DOHH2 (cell line): ENCODE data around the gene TM2D3.
"Not testable (repeated sequence)": the region's sequence is repeated elsewhere in the genome, so short reads cannot be mapped to it uniquely, and the experiment has no call there.

Experiments
- H3F3A ChIP-seq: fragments of 200-600 bp; sonication (generic), shearing (Covaris generic); 2 replicates; pipeline ENCODE4 v1.6.0; 2016; ENCODE audit warnings: antibody characterized with exemption, mild to moderate bottlenecking; ENCODE audit not compliant: control insufficient read depth, insufficient read depth
- H3K27ac ChIP-seq: fragments of 200-600 bp; sonication (generic); 2 replicates; pipeline ENCODE4 v1.5.1; 2014; ENCODE audit warnings: low read depth, mild to moderate bottlenecking, low read length, moderate library complexity
- H3K27me3 ChIP-seq: fragments of 200-600 bp; sonication (generic); 2 replicates; pipeline ENCODE4 v1.6.1; 2014; ENCODE audit warnings: mild to moderate bottlenecking, low read length, mixed read lengths; ENCODE audit not compliant: control insufficient read depth
- H3K36me3 ChIP-seq: fragments of 200-600 bp; sonication (generic); 2 replicates; pipeline ENCODE4 v1.6.1; 2014; ENCODE audit warnings: mild to moderate bottlenecking, low read length, moderate library complexity, mixed read lengths; ENCODE audit not compliant: control insufficient read depth
- H3K4me1 ChIP-seq: fragments of 200-600 bp; sonication (generic); 2 replicates; pipeline ENCODE4 v1.6.1; 2014; ENCODE audit warnings: mild to moderate bottlenecking, low read length, mixed read lengths; ENCODE audit not compliant: control insufficient read depth
- H3K4me2 ChIP-seq: fragments of 200-600 bp; sonication (generic); 2 replicates; pipeline ENCODE4 v1.6.0; 2014; ENCODE audit warnings: mild to moderate bottlenecking, low read length, moderate library complexity
- H3K4me3 ChIP-seq: fragments of 200-600 bp; sonication (generic); 2 replicates; pipeline ENCODE4 v1.5.1; 2014; ENCODE audit warnings: mild to moderate bottlenecking, low read length, mixed read lengths
- H3K79me2 ChIP-seq: fragments of 200-600 bp; sonication (generic); 2 replicates; pipeline ENCODE4 v1.6.1; 2014; ENCODE audit warnings: mild to moderate bottlenecking, low read length, mixed read lengths; ENCODE audit not compliant: control insufficient read depth
- H3K9me2 ChIP-seq: fragments of 200-600 bp; sonication (generic); replicated peaks from 2 replicates; pipeline ENCODE4 v1.6.1; 2014; ENCODE audit warnings: mild to moderate bottlenecking, low read length, mixed read lengths; ENCODE audit not compliant: control insufficient read depth
- H3K9me3 ChIP-seq: fragments of 200-600 bp; sonication (generic); 2 replicates; pipeline ENCODE4 v1.6.1; 2014; ENCODE audit warnings: antibody characterized with exemption, low read length, mixed read lengths; ENCODE audit not compliant: control insufficient read depth, insufficient read depth
- H4K20me1 ChIP-seq: fragments of 200-600 bp; sonication (generic); 2 replicates; pipeline ENCODE4 v1.6.0; 2014; ENCODE audit warnings: low read depth, mild to moderate bottlenecking, antibody characterized with exemption, low read length, moderate library complexity; ENCODE audit not compliant: control insufficient read depth, insufficient read depth
- EZH2phosphoT487 ChIP-seq: fragments of 200-600 bp; sonication (generic); IDR thresholded peaks from 2 replicates; pipeline ENCODE4 v1.6.1; 2017; ENCODE audit warnings: borderline replicate concordance, mild to moderate bottlenecking, antibody characterized with exemption, low read length, moderate library complexity, mixed read lengths
- TF ChIP-seq, protein P1 (sequence below): fragments of 200-600 bp; sonication (generic); IDR thresholded peaks from one replicate; pipeline ENCODE4 v1.5.1; 2014; ENCODE audit warnings: antibody characterized with exemption, mild to moderate bottlenecking, low read depth, low read length; ENCODE audit not compliant: poor library complexity, severe bottlenecking

Gene TM2D3

DNA sequence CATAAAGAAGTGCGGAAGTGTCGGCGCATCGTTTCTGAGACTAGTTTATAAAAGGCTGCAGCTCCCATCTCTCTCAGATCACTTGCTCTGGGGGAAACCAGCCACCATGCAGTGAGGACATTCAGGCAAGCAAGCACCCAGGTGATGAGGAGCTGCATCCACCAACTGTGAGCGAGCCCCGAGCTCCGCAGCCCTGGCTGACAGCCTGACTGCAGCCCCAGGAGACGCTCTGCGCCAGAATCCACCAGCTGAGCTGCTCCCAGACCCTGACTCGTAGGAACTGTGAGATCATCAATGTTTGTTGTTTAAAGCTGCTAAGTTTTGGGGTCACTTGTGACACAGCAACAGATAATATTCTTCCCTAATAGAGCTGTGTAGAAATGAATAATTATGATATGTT is 5.0 kb upstream of the TM2D3 start:
- H3K27ac ChIP-seq, result no peak overlapping the region
- TF ChIP-seq EZH2phosphoT487, result no peak
- TF ChIP-seq, protein P1, sequence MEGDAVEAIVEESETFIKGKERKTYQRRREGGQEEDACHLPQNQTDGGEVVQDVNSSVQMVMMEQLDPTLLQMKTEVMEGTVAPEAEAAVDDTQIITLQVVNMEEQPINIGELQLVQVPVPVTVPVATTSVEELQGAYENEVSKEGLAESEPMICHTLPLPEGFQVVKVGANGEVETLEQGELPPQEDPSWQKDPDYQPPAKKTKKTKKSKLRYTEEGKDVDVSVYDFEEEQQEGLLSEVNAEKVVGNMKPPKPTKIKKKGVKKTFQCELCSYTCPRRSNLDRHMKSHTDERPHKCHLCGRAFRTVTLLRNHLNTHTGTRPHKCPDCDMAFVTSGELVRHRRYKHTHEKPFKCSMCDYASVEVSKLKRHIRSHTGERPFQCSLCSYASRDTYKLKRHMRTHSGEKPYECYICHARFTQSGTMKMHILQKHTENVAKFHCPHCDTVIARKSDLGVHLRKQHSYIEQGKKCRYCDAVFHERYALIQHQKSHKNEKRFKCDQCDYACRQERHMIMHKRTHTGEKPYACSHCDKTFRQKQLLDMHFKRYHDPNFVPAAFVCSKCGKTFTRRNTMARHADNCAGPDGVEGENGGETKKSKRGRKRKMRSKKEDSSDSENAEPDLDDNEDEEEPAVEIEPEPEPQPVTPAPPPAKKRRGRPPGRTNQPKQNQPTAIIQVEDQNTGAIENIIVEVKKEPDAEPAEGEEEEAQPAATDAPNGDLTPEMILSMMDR, result no peak
- H3K36me3 ChIP-seq, result no peaks in the 10 kb centered on the region
- H3K79me2 ChIP-seq, result peaks cover 10% of the 10 kb centered on the region
- no peaks in the 10 kb centered on the region for H3K27me3 ChIP-seq
- H3K4me1 ChIP-seq, result peaks cover 17% of the 10 kb centered on the region
- peaks cover 18% of the 10 kb centered on the region for H3F3A ChIP-seq
- H3K4me2 ChIP-seq, result no peak overlapping the region
- no peaks in the 10 kb centered on the region for H3K9me2 ChIP-seq
- no peak overlapping the region for H3K4me3 ChIP-seq
- H3K9me3 ChIP-seq, result no peaks in the 10 kb centered on the region
- H4K20me1 ChIP-seq, result no peaks in the 10 kb centered on the region

DNA sequence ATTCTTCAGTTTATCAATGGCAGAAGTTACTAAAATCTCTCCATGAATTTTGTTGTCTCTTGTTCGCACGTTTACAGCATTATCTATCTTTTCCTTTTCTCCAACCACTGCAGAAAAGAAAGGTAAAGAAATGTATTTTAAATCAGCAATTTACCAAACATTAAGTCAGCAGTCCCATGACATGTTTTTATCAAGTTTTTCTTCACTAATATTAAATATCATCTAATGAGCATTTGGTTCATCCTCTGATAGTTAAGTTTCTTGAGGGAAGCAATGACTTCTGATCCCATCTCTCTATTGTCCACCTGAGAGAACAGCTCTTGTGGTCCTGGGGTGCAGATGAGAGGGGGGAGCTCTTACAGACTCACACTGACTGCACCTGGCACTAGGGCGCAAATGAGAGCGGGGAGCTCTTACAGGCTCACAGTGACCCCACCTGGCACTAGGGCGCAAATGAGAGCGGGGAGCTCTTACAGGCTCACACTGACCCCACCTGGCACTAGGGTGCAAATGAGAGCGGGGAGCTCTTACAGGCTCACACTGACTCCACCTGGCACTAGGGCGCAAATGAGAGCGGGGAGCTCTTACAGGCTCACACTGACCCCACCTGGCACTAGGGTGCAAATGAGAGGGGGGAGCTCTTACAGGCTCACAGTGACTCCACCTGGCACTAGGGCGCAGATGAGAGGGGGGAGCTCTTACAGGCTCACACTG is 2.6 kb upstream of the TM2D3 start:
- H3K27ac ChIP-seq, H3K4me3 ChIP-seq, H3K27me3 ChIP-seq, H3K4me2 ChIP-seq, H3K9me3 ChIP-seq, H3K9me2 ChIP-seq: not testable (repeated sequence)
- H3K36me3 ChIP-seq, result peaks cover 20% of the 10 kb centered on the region
- TF ChIP-seq, protein P1, result peak; percentile 70
- peaks cover 32% of the 10 kb centered on the region for H3K4me1 ChIP-seq
- peaks cover 34% of the 10 kb centered on the region for H3K79me2 ChIP-seq
- peaks cover 18% of the 10 kb centered on the region for H3F3A ChIP-seq
- H4K20me1 ChIP-seq, result peaks cover 12% of the 10 kb centered on the region; the same call in 1 of the 2 replicates

DNA sequence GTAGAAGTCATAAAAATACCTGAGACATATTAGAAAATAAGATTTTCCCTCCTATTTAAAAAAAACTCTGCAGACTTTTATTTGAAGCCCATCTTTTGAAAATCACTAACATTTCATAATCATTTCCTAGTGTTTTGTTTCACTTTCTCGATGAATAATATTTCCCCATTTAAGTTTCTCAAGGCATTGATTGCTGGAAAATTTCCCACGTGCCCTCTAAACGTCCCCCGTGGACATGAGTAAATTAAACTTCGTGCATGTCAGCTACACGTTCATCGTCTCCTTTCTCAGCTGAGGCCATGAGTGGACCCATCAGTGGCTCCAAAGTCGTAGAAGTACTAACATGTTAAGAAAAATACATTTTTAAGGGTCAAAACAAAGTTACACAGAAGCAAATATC is 2.0 kb upstream of the TM2D3 start:
- Histone ChIP-seq H3K27ac (no peak overlapping the region), H3K79me2 (peaks cover 40% of the 10 kb centered on the region), H4K20me1 (peaks cover 12% of the 10 kb centered on the region; the same call in 1 of the 2 replicates), H3K4me3 (no peak overlapping the region), H3K9me2 (no peaks in the 10 kb centered on the region), H3K27me3 (no peaks in the 10 kb centered on the region), H3K4me1 (peaks cover 38% of the 10 kb centered on the region), H3K4me2 (no peak overlapping the region), H3K9me3 (no peaks in the 10 kb centered on the region), H3K36me3 (peaks cover 26% of the 10 kb centered on the region), H3F3A (peaks cover 18% of the 10 kb centered on the region)
- no peak for TF ChIP-seq EZH2phosphoT487
- TF ChIP-seq, protein P1, result no peak
